Transverse colon (tissue), 3 donors: ENCODE measurements around the gene CFI.

Experiments used
- CTCF ChIP-seq, 5 experiments: fragments of 200-600 bp in 3 of 5; fragments of 450-650 bp in 2 of 5; sonication (generic) in 3 of 5; IDR thresholded peaks; 1 replicate in 2 of 5; 2 replicates in 3 of 5; pipeline ENCODE4 v1.5.1; 2016 to 2017; ENCODE audit warnings: antibody characterized with exemption in 5 of 5, inconsistent platforms in 3 of 5, mild to moderate bottlenecking in 2 of 5, moderate library complexity in 1 of 5
- EP300 ChIP-seq: sonication (generic); formaldehyde crosslinking; IDR thresholded peaks from one replicate; pipeline ENCODE4 v1.6.1; 2017; ENCODE audit warnings: antibody characterized with exemption, low read depth
- POLR2A ChIP-seq: fragments of 450-650 bp; IDR thresholded peaks from one replicate; pipeline ENCODE4 v1.6.1; 2016; ENCODE audit warnings: antibody characterized with exemption, mild to moderate bottlenecking, moderate library complexity

- no peak for TF ChIP-seq CTCF (IDR thresholded peaks at IDR 0.05)
- TF ChIP-seq POLR2A: no peak
- no peak for TF ChIP-seq EP300
These were observed 80.8 kb downstream of the CFI start for GRCh38 chr4:109721033-109721432.
